Keratinocyte (primary cell): ENCODE measurements around the gene MASP2. TPM values are rescaled to one million over a fixed set of nuclear protein-coding genes. Genes with fewer than 3 reads are reported as not detected.

Experiments used
- DNase-seq: peaks from one replicate; pipeline ENCODE4 v3.0.0-alpha.2; 2011; ENCODE audit warnings: low read depth, missing footprints, low spot score
- FAIRE-seq: peaks from 2 replicates; lab custom pipeline; 2011; peaks lifted over from hg19 to GRCh38; lab: Jason Lieb, UNC
- H2AFZ ChIP-seq: 2 replicates; pipeline ENCODE4 v1.6.0; 2012; ENCODE audit warnings: low read length, control low read depth, inconsistent platforms; ENCODE audit not compliant: control insufficient read depth
- H3K27ac ChIP-seq: 2 replicates; pipeline ENCODE4 v1.5.1; 2011; ENCODE audit warnings: low read length; ENCODE audit not compliant: control insufficient read depth, insufficient read depth
- H3K27me3 ChIP-seq: 3 replicates; pipeline ENCODE4 v1.6.0; 2011; ENCODE audit warnings: low read length; ENCODE audit not compliant: control insufficient read depth, insufficient read depth; ENCODE audit errors: extremely low read depth
- H3K36me3 ChIP-seq, 2 experiments: 2 replicates in 1 of 2; 3 replicates in 1 of 2; pipeline ENCODE4 v1.5.1; 2011; ENCODE audit warnings: low read length in 2 of 2, mild to moderate bottlenecking in 1 of 2; ENCODE audit not compliant: control insufficient read depth in 2 of 2, insufficient read depth in 2 of 2; ENCODE audit errors: extremely low read depth in 1 of 2
- H3K4me1 ChIP-seq: 3 replicates; pipeline ENCODE4 v1.5.1; 2011; ENCODE audit warnings: low read length; ENCODE audit not compliant: control insufficient read depth, insufficient read depth; ENCODE audit errors: extremely low read depth
- H3K4me2 ChIP-seq: 3 replicates; pipeline ENCODE4 v1.6.0; 2011; ENCODE audit warnings: low read depth, low read length; ENCODE audit not compliant: control insufficient read depth, insufficient read depth; ENCODE audit errors: extremely low read depth
- H3K4me3 ChIP-seq, 3 experiments: fragments of 200-600 bp in 1 of 3; sonication (generic) in 1 of 3; 2 replicates in 2 of 3; 3 replicates in 1 of 3; pipeline ENCODE4 v1.5.1; 2011 to 2016; ENCODE audit warnings: low read length in 3 of 3, mild to moderate bottlenecking in 3 of 3, control low read depth in 2 of 3, inconsistent platforms in 1 of 3, low read depth in 1 of 3, mixed read lengths in 1 of 3, mixed run types in 1 of 3, moderate library complexity in 1 of 3; ENCODE audit not compliant: control insufficient read depth in 2 of 3, insufficient read depth in 2 of 3; ENCODE audit errors: extremely low read depth in 1 of 3
- H3K79me2 ChIP-seq: 2 replicates; pipeline ENCODE4 v1.6.0; 2012; ENCODE audit warnings: low read length; ENCODE audit not compliant: control insufficient read depth, insufficient read depth
- H3K9ac ChIP-seq: 3 replicates; pipeline ENCODE4 v1.6.0; 2011; ENCODE audit warnings: low read length; ENCODE audit not compliant: control insufficient read depth, insufficient read depth; ENCODE audit errors: extremely low read depth
- H3K9me1 ChIP-seq: 3 replicates; pipeline ENCODE4 v1.6.0; 2011; ENCODE audit warnings: low read length; ENCODE audit not compliant: control insufficient read depth, insufficient read depth; ENCODE audit errors: extremely low read depth
- H3K9me3 ChIP-seq: 2 replicates; pipeline ENCODE4 v1.5.1; 2012; ENCODE audit warnings: low read depth, low read length; ENCODE audit not compliant: control insufficient read depth
- H4K20me1 ChIP-seq: 3 replicates; pipeline ENCODE4 v1.6.0; 2011; ENCODE audit warnings: low read length; ENCODE audit not compliant: control insufficient read depth, insufficient read depth; ENCODE audit errors: extremely low read depth
- EZH2 ChIP-seq: IDR thresholded peaks from one replicate; pipeline ENCODE4 v1.6.1; 2012; ENCODE audit warnings: inconsistent platforms, mild to moderate bottlenecking, low read length, moderate library complexity
- dilution Hi-C: fragments of 300-500 bp; cut with MboI; formaldehyde crosslinking; loops from one replicate; pipeline ENCODE4 v1.7.0; 2020; ENCODE audit warnings: low sequenced_read_pairs; ENCODE audit not compliant: extremely low pct_ligation_motif_present
- polyA plus RNA-seq, 5 experiments: library from polyadenylated mRNA; depleted of rRNA in 3 of 5; stranded (reverse) in 3 of 5; stranded (forward) in 1 of 5; unstranded in 1 of 5; fragments of >200 nt; gene quantifications; 1 replicate in 1 of 5; 2 replicates in 3 of 5; 3 replicates in 1 of 5; pipeline versions ENCODE4 v1.2.1 to v1.2.3, GENCODE V29; 2011 to 2012; ENCODE audit warnings: missing spikeins in 2 of 5, low read depth in 1 of 5, low replicate concordance in 1 of 5
- TF ChIP-seq, protein P1 (sequence below), 3 experiments: IDR thresholded peaks in 1 of 3; conservative IDR thresholded peaks in 1 of 3; optimal IDR thresholded peaks in 1 of 3; 2 replicates in 2 of 3; 3 replicates in 1 of 3; pipeline versions ENCODE3 to v1.5.1; 2011; ENCODE audit warnings: low read length in 3 of 3, mild to moderate bottlenecking in 3 of 3, moderate library complexity in 2 of 3, control low read depth in 1 of 3, inconsistent platforms in 1 of 3; ENCODE audit not compliant: insufficient read depth in 2 of 3; ENCODE audit errors: extremely low read depth in 1 of 3

The MASP2 gene
- polyA plus RNA-seq, 1 donor (not counting 4 experiments of a cell fraction or from before 2014, with no cell fraction given): 0.03 TPM

DNA sequence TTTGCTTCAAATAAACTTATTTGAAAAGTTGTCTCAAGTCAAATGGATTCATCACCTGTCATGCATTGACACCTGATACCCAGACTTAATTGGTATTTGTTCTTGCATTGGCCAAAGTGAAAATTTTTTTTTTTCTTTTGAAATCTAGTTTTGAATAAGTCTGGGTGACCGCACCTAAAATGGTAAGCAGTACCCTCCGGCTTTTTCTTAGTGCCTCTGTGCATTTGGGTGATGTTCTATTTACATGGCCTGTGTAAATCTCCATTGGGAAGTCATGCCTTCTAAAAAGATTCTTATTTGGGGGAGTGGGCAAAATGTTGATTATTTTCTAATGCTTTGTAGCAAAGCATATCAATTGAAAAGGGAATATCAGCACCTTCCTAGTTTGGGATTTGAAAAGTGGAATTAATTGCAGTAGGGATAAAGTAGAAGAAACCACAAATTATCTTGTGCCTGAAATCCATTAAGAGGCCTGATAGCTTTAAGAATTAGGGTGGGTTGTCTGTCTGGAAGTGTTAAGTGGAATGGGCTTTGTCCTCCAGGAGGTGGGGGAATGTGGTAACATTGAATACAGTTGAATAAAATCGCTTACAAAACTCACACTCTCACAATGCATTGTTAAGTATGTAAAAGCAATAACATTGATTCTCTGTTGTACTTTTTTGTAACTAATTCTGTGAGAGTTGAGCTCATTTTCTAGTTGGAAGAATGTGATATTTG lies 22.7 kb downstream of the MASP2 start:
- dilution Hi-C loops: no loop called here
- Histone ChIP-seq H3K27me3 (no peaks in the 10 kb centered on the region), H3K9me3 (no peaks in the 10 kb centered on the region), H3K9me1 (peaks cover 3% of the 10 kb centered on the region), H3K36me3 (peaks cover 20 to 53% of the 10 kb centered on the region in 2 experiments), H3K4me2 (no peak overlapping the region), H3K79me2 (peaks cover 23% of the 10 kb centered on the region), H3K27ac (no peak overlapping the region), H3K9ac (no peak overlapping the region), H3K4me3 (no peak overlapping the region), H2AFZ (no peak overlapping the region), H4K20me1 (peaks cover 7% of the 10 kb centered on the region), H3K4me1 (peaks cover 16% of the 10 kb centered on the region)
- no peak for DNase-seq
- FAIRE-seq: no peak
- no peak for TF ChIP-seq EZH2
- TF ChIP-seq, protein P1, sequence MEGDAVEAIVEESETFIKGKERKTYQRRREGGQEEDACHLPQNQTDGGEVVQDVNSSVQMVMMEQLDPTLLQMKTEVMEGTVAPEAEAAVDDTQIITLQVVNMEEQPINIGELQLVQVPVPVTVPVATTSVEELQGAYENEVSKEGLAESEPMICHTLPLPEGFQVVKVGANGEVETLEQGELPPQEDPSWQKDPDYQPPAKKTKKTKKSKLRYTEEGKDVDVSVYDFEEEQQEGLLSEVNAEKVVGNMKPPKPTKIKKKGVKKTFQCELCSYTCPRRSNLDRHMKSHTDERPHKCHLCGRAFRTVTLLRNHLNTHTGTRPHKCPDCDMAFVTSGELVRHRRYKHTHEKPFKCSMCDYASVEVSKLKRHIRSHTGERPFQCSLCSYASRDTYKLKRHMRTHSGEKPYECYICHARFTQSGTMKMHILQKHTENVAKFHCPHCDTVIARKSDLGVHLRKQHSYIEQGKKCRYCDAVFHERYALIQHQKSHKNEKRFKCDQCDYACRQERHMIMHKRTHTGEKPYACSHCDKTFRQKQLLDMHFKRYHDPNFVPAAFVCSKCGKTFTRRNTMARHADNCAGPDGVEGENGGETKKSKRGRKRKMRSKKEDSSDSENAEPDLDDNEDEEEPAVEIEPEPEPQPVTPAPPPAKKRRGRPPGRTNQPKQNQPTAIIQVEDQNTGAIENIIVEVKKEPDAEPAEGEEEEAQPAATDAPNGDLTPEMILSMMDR (optimal IDR thresholded peaks at IDR 0.05 in 1 of 3, IDR thresholded peaks at IDR 0.05 in 1 of 3, conservative IDR thresholded peaks at IDR 0.05 in 1 of 3; ENCODE audit: extremely low read depth in 1 of 3, insufficient read depth in 2 of 3, low read length in 3 of 3): no peak

DNA sequence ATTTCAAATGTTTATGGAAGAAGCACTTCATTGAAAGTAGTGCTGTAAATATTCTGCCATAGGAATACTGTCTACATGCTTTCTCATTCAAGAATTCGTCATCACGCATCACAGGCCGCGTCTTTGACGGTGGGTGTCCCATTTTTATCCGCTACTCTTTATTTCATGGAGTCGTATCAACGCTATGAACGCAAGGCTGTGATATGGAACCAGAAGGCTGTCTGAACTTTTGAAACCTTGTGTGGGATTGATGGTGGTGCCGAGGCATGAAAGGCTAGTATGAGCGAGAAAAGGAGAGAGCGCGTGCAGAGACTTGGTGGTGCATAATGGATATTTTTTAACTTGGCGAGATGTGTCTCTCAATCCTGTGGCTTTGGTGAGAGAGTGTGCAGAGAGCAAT lies 23.8 kb downstream of the MASP2 start:
- dilution Hi-C loops: no loop called here
- FAIRE-seq (no peak), DNase-seq (no peak)
- Histone ChIP-seq H3K27me3 (no peaks in the 10 kb centered on the region), H3K36me3 (peaks cover 20 to 58% of the 10 kb centered on the region in 2 experiments), H3K9me1 (peaks cover 3% of the 10 kb centered on the region), H3K9ac (no peak overlapping the region), H3K4me3 (no peak overlapping the region), H3K9me3 (no peaks in the 10 kb centered on the region), H4K20me1 (peaks cover 11% of the 10 kb centered on the region), H3K4me1 (peaks cover 16% of the 10 kb centered on the region), H3K4me2 (no peak overlapping the region), H2AFZ (no peak overlapping the region), H3K79me2 (peaks cover 28% of the 10 kb centered on the region), H3K27ac (no peak overlapping the region)
- TF ChIP-seq, protein P1 (optimal IDR thresholded peaks at IDR 0.05 in 1 of 3, IDR thresholded peaks at IDR 0.05 in 1 of 3, conservative IDR thresholded peaks at IDR 0.05 in 1 of 3; ENCODE audit: extremely low read depth in 1 of 3, insufficient read depth in 2 of 3, low read length in 3 of 3): no peak
- no peak for TF ChIP-seq EZH2
